IMR-90 (cell line): Measurements from ENCODE around the gene GSK3B.

Experiments used
- CEBPB ChIP-seq: IDR thresholded peaks from 2 replicates; pipeline ENCODE4 v1.6.1; 2012; ENCODE audit warnings: low read depth, low read length, improper control_type of control experiment
- CTCF ChIP-seq: conservative IDR thresholded peaks from 2 replicates; pipeline ENCODE4 v1.5.1; 2012; ENCODE audit warnings: mild to moderate bottlenecking, low read depth, low read length, improper control_type of control experiment
- ELK1 ChIP-seq: fragments of 150-350 bp; IDR thresholded peaks from 2 replicates; pipeline ENCODE4 v1.6.1; 2016; ENCODE audit warnings: low read depth, mild to moderate bottlenecking, low read length, moderate library complexity, borderline replicate concordance
- MAZ ChIP-seq: IDR thresholded peaks from 2 replicates; pipeline ENCODE4 v1.6.1; 2012; ENCODE audit warnings: low read depth, mild to moderate bottlenecking, low read length, improper control_type of control experiment, moderate library complexity, borderline replicate concordance
- MXI1 ChIP-seq: IDR thresholded peaks from 2 replicates; pipeline ENCODE4 v1.6.1; 2012; ENCODE audit warnings: low read depth, mild to moderate bottlenecking, low read length, moderate library complexity, borderline replicate concordance
- NFE2L2 ChIP-seq: fragments of 150-350 bp; IDR thresholded peaks from 2 replicates; pipeline ENCODE4 v1.6.1; 2016; ENCODE audit warnings: low read depth, mild to moderate bottlenecking, low read length
- POLR2A ChIP-seq: IDR thresholded peaks from 2 replicates; pipeline ENCODE4 v1.6.1; 2012; ENCODE audit warnings: mild to moderate bottlenecking, low read depth, low read length
- RAD21 ChIP-seq: IDR thresholded peaks from 2 replicates; pipeline ENCODE4 v1.6.1; 2012; ENCODE audit warnings: low read length, improper control_type of control experiment
- RCOR1 ChIP-seq: IDR thresholded peaks from 2 replicates; pipeline ENCODE4 v1.6.1; 2012; ENCODE audit warnings: mild to moderate bottlenecking, low read length, improper control_type of control experiment; ENCODE audit not compliant: insufficient replicate concordance
- RFX5 ChIP-seq: IDR thresholded peaks from 2 replicates; pipeline ENCODE4 v1.8.0; 2012; ENCODE audit warnings: low read depth, mild to moderate bottlenecking, low read length, moderate library complexity
- SMC3 ChIP-seq: fragments of 150-350 bp; IDR thresholded peaks from 2 replicates; pipeline ENCODE4 v1.6.1; 2016; ENCODE audit warnings: low read depth, mild to moderate bottlenecking, antibody characterized with exemption, low read length, moderate library complexity
- USF2 ChIP-seq: fragments of 150-350 bp; IDR thresholded peaks from 2 replicates; pipeline ENCODE4 v1.6.1; 2017; ENCODE audit warnings: mild to moderate bottlenecking, antibody characterized with exemption, low read length, low read depth

GRCh38 chr3:120129718-120130513, 35.7 kb upstream of the GSK3B start:
- TF ChIP-seq CTCF (no peak), POLR2A (no peak), ELK1 (no peak), USF2 (no peak), RCOR1 (no peak), RAD21 (no peak), CEBPB (peak; percentile 15; the same call in 1 of the 2 replicates), NFE2L2 (no peak), MAZ (no peak), SMC3 (no peak), RFX5 (no peak), MXI1 (no peak)
